Osteoblast (primary cell): ENCODE results near the gene ABCC3. TPM values are rescaled to one million over a fixed set of nuclear protein-coding genes. Genes with fewer than 3 reads are reported as not detected.

Experiments
- DNase-seq: peaks from one replicate; pipeline ENCODE4 v3.0.0; 2011; ENCODE audit warnings: low spot score, mixed read lengths; ENCODE audit not compliant: insufficient read length; ENCODE audit errors: missing footprints
- H2AFZ ChIP-seq: 2 replicates; pipeline ENCODE4 v1.6.0; 2011; ENCODE audit warnings: mild to moderate bottlenecking, low read length
- H3K27ac ChIP-seq: 2 replicates; pipeline ENCODE4 v1.5.1; 2011; ENCODE audit warnings: mild to moderate bottlenecking, low read depth, low read length, moderate library complexity
- H3K27me3 ChIP-seq: 2 replicates; pipeline ENCODE4 v1.6.0; 2012; ENCODE audit warnings: mild to moderate bottlenecking, control low read depth, inconsistent platforms, low read length, moderate library complexity; ENCODE audit not compliant: insufficient read depth
- H3K36me3 ChIP-seq: 2 replicates; pipeline ENCODE4 v1.5.1; 2011; ENCODE audit warnings: mild to moderate bottlenecking, low read length, control low read depth, moderate library complexity; ENCODE audit not compliant: insufficient read depth
- H3K4me1 ChIP-seq: 2 replicates; pipeline ENCODE4 v1.5.1; 2011; ENCODE audit warnings: mild to moderate bottlenecking, low read length, control low read depth, moderate library complexity; ENCODE audit not compliant: insufficient read depth
- H3K4me2 ChIP-seq: 2 replicates; pipeline ENCODE4 v1.6.0; 2011; ENCODE audit warnings: mild to moderate bottlenecking, low read length; ENCODE audit not compliant: insufficient read depth
- H3K4me3 ChIP-seq: fragments of 200-600 bp; sonication (generic); 3 replicates; pipeline ENCODE4 v1.5.1; 2012; ENCODE audit warnings: mild to moderate bottlenecking, low read length, inconsistent platforms; ENCODE audit not compliant: insufficient read depth
- H3K79me2 ChIP-seq: 2 replicates; pipeline ENCODE4 v1.6.0; 2012; ENCODE audit warnings: mild to moderate bottlenecking, low read length, control low read depth, inconsistent platforms; ENCODE audit not compliant: insufficient read depth
- H3K9me3 ChIP-seq: 2 replicates; pipeline ENCODE4 v1.5.1; 2011; ENCODE audit warnings: low read depth, low read length, control low read depth
- H4K20me1 ChIP-seq: 2 replicates; pipeline ENCODE4 v1.6.0; 2012; ENCODE audit warnings: mild to moderate bottlenecking, low read length, control low read depth; ENCODE audit not compliant: insufficient read depth
- total RNA-seq: library from RNA; depleted of rRNA; stranded (reverse); fragments of >200 nt; gene quantifications from 2 replicates; pipeline ENCODE4 v1.2.3, GENCODE V29; 2012
- TF ChIP-seq, protein P1 (sequence below): IDR thresholded peaks from 2 replicates; pipeline ENCODE4 v1.5.1; 2011; ENCODE audit warnings: mild to moderate bottlenecking, low read depth, low read length, moderate library complexity; ENCODE audit errors: extremely low read depth

Gene ABCC3
- total RNA-seq, 1 donor: 28.6 TPM

DNA sequence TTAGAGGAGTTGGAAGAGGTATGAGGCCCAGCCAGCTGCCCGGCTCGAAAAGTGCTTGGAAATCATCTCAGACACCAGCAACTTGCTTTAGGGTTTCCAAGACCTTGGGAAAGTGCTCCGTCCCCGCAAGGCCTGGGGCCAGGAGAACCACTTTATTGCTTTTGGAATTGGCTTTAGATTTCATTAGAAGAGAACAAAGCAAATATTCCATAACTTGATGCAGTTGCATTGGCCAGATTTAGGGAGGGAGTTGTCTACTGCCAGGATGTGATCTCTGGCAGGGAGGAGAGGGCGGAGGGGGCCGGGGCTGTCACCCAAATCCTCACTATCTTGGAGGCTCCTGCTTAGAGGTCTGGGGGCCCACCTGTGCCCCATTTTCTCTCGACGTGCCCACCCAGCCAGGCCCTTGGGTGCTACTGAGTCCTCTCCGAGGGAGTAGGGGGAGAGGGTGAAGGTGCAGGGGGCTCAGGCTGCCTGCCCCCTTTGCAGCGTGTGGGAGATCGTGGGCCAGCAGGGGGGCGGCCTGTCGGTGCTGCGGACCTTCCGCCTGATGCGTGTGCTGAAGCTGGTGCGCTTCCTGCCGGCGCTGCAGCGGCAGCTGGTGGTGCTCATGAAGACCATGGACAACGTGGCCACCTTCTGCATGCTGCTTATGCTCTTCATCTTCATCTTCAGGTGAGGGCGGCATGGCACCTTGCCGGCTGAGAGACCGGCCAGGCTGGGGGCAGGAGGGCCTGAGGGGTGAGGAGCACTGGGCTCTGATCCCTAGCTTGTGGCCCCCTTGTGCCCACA, 43.5 kb upstream of the ABCC3 start:
- H3K9me3 ChIP-seq: no peaks in the 10 kb centered on the region
- no peak overlapping the region for H3K4me2 ChIP-seq
- no peaks in the 10 kb centered on the region for H4K20me1 ChIP-seq
- H3K79me2 ChIP-seq: no peaks in the 10 kb centered on the region
- no peaks in the 10 kb centered on the region for H3K36me3 ChIP-seq
- no peaks in the 10 kb centered on the region for H3K4me1 ChIP-seq
- TF ChIP-seq, protein P1, sequence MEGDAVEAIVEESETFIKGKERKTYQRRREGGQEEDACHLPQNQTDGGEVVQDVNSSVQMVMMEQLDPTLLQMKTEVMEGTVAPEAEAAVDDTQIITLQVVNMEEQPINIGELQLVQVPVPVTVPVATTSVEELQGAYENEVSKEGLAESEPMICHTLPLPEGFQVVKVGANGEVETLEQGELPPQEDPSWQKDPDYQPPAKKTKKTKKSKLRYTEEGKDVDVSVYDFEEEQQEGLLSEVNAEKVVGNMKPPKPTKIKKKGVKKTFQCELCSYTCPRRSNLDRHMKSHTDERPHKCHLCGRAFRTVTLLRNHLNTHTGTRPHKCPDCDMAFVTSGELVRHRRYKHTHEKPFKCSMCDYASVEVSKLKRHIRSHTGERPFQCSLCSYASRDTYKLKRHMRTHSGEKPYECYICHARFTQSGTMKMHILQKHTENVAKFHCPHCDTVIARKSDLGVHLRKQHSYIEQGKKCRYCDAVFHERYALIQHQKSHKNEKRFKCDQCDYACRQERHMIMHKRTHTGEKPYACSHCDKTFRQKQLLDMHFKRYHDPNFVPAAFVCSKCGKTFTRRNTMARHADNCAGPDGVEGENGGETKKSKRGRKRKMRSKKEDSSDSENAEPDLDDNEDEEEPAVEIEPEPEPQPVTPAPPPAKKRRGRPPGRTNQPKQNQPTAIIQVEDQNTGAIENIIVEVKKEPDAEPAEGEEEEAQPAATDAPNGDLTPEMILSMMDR: no peak
- peaks cover 14% of the 10 kb centered on the region for H3K27me3 ChIP-seq
- no peak for DNase-seq
- H3K4me3 ChIP-seq: no peak overlapping the region
- no peak overlapping the region for H2AFZ ChIP-seq
- no peak overlapping the region for H3K27ac ChIP-seq

DNA sequence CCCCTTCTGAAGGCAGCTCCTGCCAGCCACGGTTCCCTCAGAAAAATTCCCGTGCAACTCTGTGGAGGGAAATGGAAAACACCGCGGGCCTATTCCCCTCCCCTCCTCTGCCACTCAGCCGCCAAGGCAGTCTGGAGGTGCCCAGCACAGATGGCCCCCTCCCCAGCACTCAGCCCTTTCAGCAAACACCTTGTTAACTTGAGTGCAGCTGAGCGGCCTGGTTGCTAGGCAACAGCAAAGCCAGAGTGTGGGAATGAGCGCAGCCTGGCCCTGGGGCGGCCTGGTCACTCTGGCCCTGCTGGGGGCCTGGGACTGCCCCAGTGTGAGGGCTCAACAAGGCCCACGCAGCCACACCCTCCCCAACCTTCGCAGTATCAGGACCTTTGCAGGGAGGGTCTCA, 41.4 kb upstream of the ABCC3 start:
- no peaks in the 10 kb centered on the region for H4K20me1 ChIP-seq
- no peaks in the 10 kb centered on the region for H3K36me3 ChIP-seq
- H3K4me1 ChIP-seq: no peaks in the 10 kb centered on the region
- no peaks in the 10 kb centered on the region for H3K27me3 ChIP-seq
- DNase-seq: no peak
- no peaks in the 10 kb centered on the region for H3K9me3 ChIP-seq
- no peak overlapping the region for H2AFZ ChIP-seq
- H3K79me2 ChIP-seq: no peaks in the 10 kb centered on the region
- TF ChIP-seq, protein P1: no peak
- no peak overlapping the region for H3K4me2 ChIP-seq
- no peak overlapping the region for H3K27ac ChIP-seq
- no peak overlapping the region for H3K4me3 ChIP-seq

DNA sequence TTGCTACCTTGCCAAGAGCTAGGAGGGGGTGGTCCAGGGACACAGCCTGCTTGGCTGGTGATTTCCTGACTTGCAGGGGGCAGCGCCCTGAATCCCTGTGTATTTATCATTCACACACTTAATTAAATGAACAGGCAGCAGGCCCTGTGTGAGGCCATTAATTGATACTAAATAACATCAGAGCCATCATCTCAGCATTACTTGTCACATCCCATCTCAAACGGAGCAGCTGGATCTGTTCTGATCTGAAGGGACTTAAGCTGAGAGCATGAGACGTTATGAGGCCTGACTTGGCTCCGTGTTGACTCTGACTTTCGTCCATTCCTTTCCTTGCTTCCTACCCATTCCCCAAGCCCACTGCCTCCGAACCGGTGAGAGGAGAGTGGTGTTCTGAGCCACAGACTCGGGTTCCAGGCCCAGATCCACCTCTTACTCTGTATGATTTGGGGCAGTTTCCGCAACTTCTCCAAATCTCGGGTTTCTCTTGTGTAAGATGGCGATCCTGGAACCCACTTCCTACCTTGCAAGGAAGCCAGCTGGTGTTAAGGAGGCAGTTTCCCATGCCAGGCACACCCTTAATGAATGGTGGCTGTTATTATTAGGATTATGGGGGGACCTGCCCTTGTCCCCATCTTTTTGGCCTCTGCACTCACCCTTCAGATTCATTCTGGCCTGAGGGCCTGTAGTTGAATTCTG, 40.4 kb upstream of the ABCC3 start:
- Histone ChIP-seq H3K4me2 (no peak overlapping the region), H3K27ac (no peak overlapping the region), H2AFZ (no peak overlapping the region), H3K4me3 (no peak overlapping the region), H3K4me1 (no peaks in the 10 kb centered on the region), H3K36me3 (no peaks in the 10 kb centered on the region), H3K79me2 (no peaks in the 10 kb centered on the region), H3K27me3 (no peaks in the 10 kb centered on the region), H3K9me3 (no peaks in the 10 kb centered on the region), H4K20me1 (no peaks in the 10 kb centered on the region)
- TF ChIP-seq, protein P1: no peak
- DNase-seq: no peak

DNA sequence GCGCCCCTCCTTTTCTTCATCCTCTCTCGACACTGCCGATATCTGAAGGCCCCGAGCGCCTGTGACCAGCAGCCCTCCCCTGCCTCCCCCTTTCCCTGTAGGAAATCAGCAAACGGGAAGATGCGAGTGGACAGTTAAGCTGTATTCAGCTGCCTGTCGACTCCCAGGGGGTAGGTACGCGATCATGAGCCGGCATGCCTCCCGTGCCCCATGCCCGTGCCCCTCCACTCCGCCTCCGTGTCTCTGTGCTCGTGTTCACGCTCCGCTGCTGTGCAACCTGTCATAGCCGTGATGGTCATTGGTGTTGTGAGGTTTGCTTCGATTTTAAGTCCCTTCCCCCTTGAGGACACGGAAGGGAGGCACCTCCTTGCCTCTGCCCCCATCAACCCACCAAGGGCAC, 39.8 kb upstream of the ABCC3 start:
- H3K27ac ChIP-seq: no peak overlapping the region
- DNase-seq: no peak
- H3K9me3 ChIP-seq: no peaks in the 10 kb centered on the region
- H3K4me2 ChIP-seq: no peak overlapping the region
- TF ChIP-seq, protein P1: no peak
- no peaks in the 10 kb centered on the region for H3K27me3 ChIP-seq
- no peaks in the 10 kb centered on the region for H3K36me3 ChIP-seq
- H4K20me1 ChIP-seq: no peaks in the 10 kb centered on the region
- no peaks in the 10 kb centered on the region for H3K79me2 ChIP-seq
- no peak overlapping the region for H2AFZ ChIP-seq
- H3K4me3 ChIP-seq: no peak overlapping the region
- H3K4me1 ChIP-seq: no peaks in the 10 kb centered on the region
